Embryonic facial prominence (tissue), 1 donor: Measurements from ENCODE around the gene SPTLC2.
A peak's percentile ranks its signal among the peaks of the same experiment; 100 is the strongest.

Source experiments
- DNase-seq: peaks from one replicate; pipeline ENCODE4 v3.0.0-alpha.2; 2016; ENCODE audit errors: extremely low spot score

Gene SPTLC2

GRCh38 chr14:77469067-77469505 lies 147.4 kb downstream of the SPTLC2 start:
- no peak for DNase-seq

GRCh38 chr14:77467801-77468200 lies 148.6 kb downstream of the SPTLC2 start:
- no peak for DNase-seq

- no peak for DNase-seq
Observed at GRCh38 chr14:77459072-77459723, 157.2 kb downstream of the SPTLC2 start.

GRCh38 chr14:77458249-77458950 lies 158.0 kb downstream of the SPTLC2 start:
- DNase-seq, result no peak

GRCh38 chr14:77457522-77458248 lies 158.8 kb downstream of the SPTLC2 start, which contains the start of the genes AHSA1 and VIPAS39:
TSS of gene AHSA1 (plus strand) at chr14:77458093. CDS start at chr14:77458190, 97 bp downstream.
TSS of gene VIPAS39 (minus strand) at chr14:77457601. CDS start at chr14:77454102, 3,499 bp downstream.
- DNase-seq, result peak; percentile 99

GRCh38 chr14:77457115-77457521 lies 159.3 kb downstream of the SPTLC2 start:
- DNase-seq, result no peak
